Breast epithelium (tissue), 4 donors: ENCODE results near the gene VAPB. TPM values are rescaled to one million over a fixed set of nuclear protein-coding genes. Genes with fewer than 3 reads are reported as not detected.

ENCODE experiments used
- DNase-seq, 2 donors: peaks; one replicate each; pipeline ENCODE4 v3.0.0-alpha.2; 2019; ENCODE audit warnings: low spot score in 2 of 2
- H3K27ac ChIP-seq, 2 donors: fragments of 200-600 bp; sonication (generic) in 1 of 2; one replicate each; pipeline ENCODE4 v1.5.1; 2016 to 2019; ENCODE audit warnings: mild to moderate bottlenecking in 1 of 2
- H3K27me3 ChIP-seq, 2 donors: fragments of 200-600 bp; sonication (generic) in 1 of 2; one replicate each; pipeline versions ENCODE4 v1.5.1 to v1.6.0; 2017 to 2019; ENCODE audit warnings: control low read depth in 1 of 2, mild to moderate bottlenecking in 1 of 2
- H3K36me3 ChIP-seq: fragments of 200-600 bp; one replicate; pipeline ENCODE4 v1.5.1; 2019
- H3K4me1 ChIP-seq, 2 donors: fragments of 200-600 bp; sonication (generic); one replicate each; pipeline ENCODE4 v1.5.1; 2016 to 2019; ENCODE audit warnings: control low read depth in 1 of 2
- H3K4me3 ChIP-seq, 3 donors: fragments of 200-600 bp; sonication (generic); 1 replicate in 2 of 3; 2 replicates in 1 of 3; pipeline ENCODE4 v1.5.1; 2016 to 2019; ENCODE audit warnings: mild to moderate bottlenecking in 3 of 3, moderate library complexity in 2 of 3
- H3K9me3 ChIP-seq, 2 donors: fragments of 200-600 bp; sonication (generic) in 1 of 2; one replicate each; pipeline ENCODE4 v1.5.1; 2016 to 2019; ENCODE audit warnings: control low read depth in 1 of 2
- POLR2A ChIP-seq: fragments of 450-650 bp; IDR thresholded peaks from one replicate; pipeline ENCODE4 v1.6.1; 2016; ENCODE audit warnings: antibody characterized with exemption, mild to moderate bottlenecking, moderate library complexity
- POLR2AphosphoS5 ChIP-seq, 3 donors: sonication (generic); formaldehyde crosslinking; IDR thresholded peaks; one replicate each; pipeline ENCODE4 v1.6.1; 2017; ENCODE audit warnings: antibody characterized with exemption in 3 of 3
- intact Hi-C: fragments of 100-400 bp; cut with DNase I; formaldehyde crosslinking; loops from one replicate; pipeline ENCODE4 v1.15.1; 2023; ENCODE audit warnings: low total_unique reads
- total RNA-seq, 3 donors: library from RNA; depleted of rRNA; stranded (reverse); fragments of >200 nt; gene quantifications; one replicate each; pipeline ENCODE4 v1.1.0, GENCODE V29; 2016
- TF ChIP-seq, protein P1 (sequence below), 3 donors: fragments of 450-650 bp; IDR thresholded peaks; one replicate each; pipeline ENCODE4 v1.5.1; 2016 to 2017; ENCODE audit warnings: antibody characterized with exemption in 3 of 3, mild to moderate bottlenecking in 3 of 3, moderate library complexity in 3 of 3

The VAPB gene
- total RNA-seq, 3 donors from 2014 or later = 18.6 to 18.9 (median 18.7) TPM

- Histone ChIP-seq H3K4me3 (no peak overlapping the region), H3K4me1 (no peaks in the 10 kb centered on the region), H3K27ac (no peak overlapping the region), H3K9me3 (no peaks in the 10 kb centered on the region), H3K36me3 (no peaks in the 10 kb centered on the region), H3K27me3 (no peaks in the 10 kb centered on the region)
- DNase-seq = no peak
- TF ChIP-seq POLR2AphosphoS5 (IDR thresholded peaks at IDR 0.05) (no peak), POLR2A (no peak)
- TF ChIP-seq, protein P1, sequence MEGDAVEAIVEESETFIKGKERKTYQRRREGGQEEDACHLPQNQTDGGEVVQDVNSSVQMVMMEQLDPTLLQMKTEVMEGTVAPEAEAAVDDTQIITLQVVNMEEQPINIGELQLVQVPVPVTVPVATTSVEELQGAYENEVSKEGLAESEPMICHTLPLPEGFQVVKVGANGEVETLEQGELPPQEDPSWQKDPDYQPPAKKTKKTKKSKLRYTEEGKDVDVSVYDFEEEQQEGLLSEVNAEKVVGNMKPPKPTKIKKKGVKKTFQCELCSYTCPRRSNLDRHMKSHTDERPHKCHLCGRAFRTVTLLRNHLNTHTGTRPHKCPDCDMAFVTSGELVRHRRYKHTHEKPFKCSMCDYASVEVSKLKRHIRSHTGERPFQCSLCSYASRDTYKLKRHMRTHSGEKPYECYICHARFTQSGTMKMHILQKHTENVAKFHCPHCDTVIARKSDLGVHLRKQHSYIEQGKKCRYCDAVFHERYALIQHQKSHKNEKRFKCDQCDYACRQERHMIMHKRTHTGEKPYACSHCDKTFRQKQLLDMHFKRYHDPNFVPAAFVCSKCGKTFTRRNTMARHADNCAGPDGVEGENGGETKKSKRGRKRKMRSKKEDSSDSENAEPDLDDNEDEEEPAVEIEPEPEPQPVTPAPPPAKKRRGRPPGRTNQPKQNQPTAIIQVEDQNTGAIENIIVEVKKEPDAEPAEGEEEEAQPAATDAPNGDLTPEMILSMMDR (IDR thresholded peaks at IDR 0.05) = no peak
- intact Hi-C loops = no loop called here
These were observed 39.3 kb downstream of the VAPB start for GRCh38 chr20:58428364-58428763.

- Histone ChIP-seq H3K36me3 (no peaks in the 10 kb centered on the region), H3K27me3 (no peaks in the 10 kb centered on the region), H3K9me3 (no peaks in the 10 kb centered on the region), H3K4me1 (no peaks in the 10 kb centered on the region), H3K4me3 (no peak overlapping the region), H3K27ac (no peak overlapping the region)
- DNase-seq = no peak
- no peak for TF ChIP-seq POLR2A
- no peak for TF ChIP-seq POLR2AphosphoS5 (IDR thresholded peaks at IDR 0.05)
- TF ChIP-seq, protein P1 (IDR thresholded peaks at IDR 0.05) = no peak
- intact Hi-C loops = no loop called here
These were observed 40.3 kb downstream of the VAPB start for GRCh38 chr20:58429303-58429702.

- intact Hi-C loops = no loop called here
- Histone ChIP-seq H3K4me3 (no peak overlapping the region), H3K36me3 (no peaks in the 10 kb centered on the region), H3K27ac (no peak overlapping the region), H3K27me3 (no peaks in the 10 kb centered on the region), H3K9me3 (no peaks in the 10 kb centered on the region), H3K4me1 (no peaks in the 10 kb centered on the region)
- TF ChIP-seq POLR2AphosphoS5 (IDR thresholded peaks at IDR 0.05) (no peak), POLR2A (no peak)
- TF ChIP-seq, protein P1 (IDR thresholded peaks at IDR 0.05) = no peak
- no peak for DNase-seq
These were observed 42.1 kb downstream of the VAPB start for GRCh38 chr20:58431134-58431533.

GRCh38 chr20:58432186-58432954 is 43.3 kb downstream of the VAPB start:
- no peaks in the 10 kb centered on the region for H3K4me1 ChIP-seq
- TF ChIP-seq, protein P1 (IDR thresholded peaks at IDR 0.05) = no peak
- TF ChIP-seq POLR2A (no peak), POLR2AphosphoS5 (IDR thresholded peaks at IDR 0.05) (no peak)
- H3K4me3 ChIP-seq = no peak overlapping the region
- no peaks in the 10 kb centered on the region for H3K9me3 ChIP-seq
- H3K27ac ChIP-seq = no peak overlapping the region
- H3K36me3 ChIP-seq = no peaks in the 10 kb centered on the region
- H3K27me3 ChIP-seq = no peaks in the 10 kb centered on the region
- intact Hi-C loops = no loop called here
- DNase-seq = no peak

GRCh38 chr20:58433029-58433647 is 44.1 kb downstream of the VAPB start:
- Histone ChIP-seq H3K36me3 (no peaks in the 10 kb centered on the region), H3K4me3 (no peak overlapping the region), H3K27ac (no peak overlapping the region), H3K9me3 (no peaks in the 10 kb centered on the region), H3K4me1 (no peaks in the 10 kb centered on the region), H3K27me3 (no peaks in the 10 kb centered on the region)
- no peak for DNase-seq
- TF ChIP-seq POLR2A (no peak), POLR2AphosphoS5 (IDR thresholded peaks at IDR 0.05) (no peak)
- TF ChIP-seq, protein P1 (IDR thresholded peaks at IDR 0.05) = no peak
- intact Hi-C loops = no loop called here
